H1 (cell line): ENCODE measurements around the gene BIK. TPM values are rescaled to one million over a fixed set of nuclear protein-coding genes. Genes with fewer than 3 reads are reported as not detected.

Experiments used
- ATF3 ChIP-seq: IDR thresholded peaks from 2 replicates; pipeline ENCODE4 v1.6.1; 2011; ENCODE audit warnings: low read depth, mild to moderate bottlenecking, low read length; ENCODE audit not compliant: insufficient read depth
- CHD7 ChIP-seq: fragments of 300-600 bp; sonication (generic); IDR thresholded peaks from 2 replicates; pipeline ENCODE4 v1.7.1; 2012; ENCODE audit warnings: low read length, moderate library complexity, mild to moderate bottlenecking, inconsistent platforms; ENCODE audit not compliant: insufficient replicate concordance
- FOSL1 ChIP-seq: IDR thresholded peaks from 2 replicates; pipeline ENCODE4 v1.6.1; 2011; ENCODE audit warnings: mild to moderate bottlenecking, low read depth, low read length, moderate library complexity; ENCODE audit not compliant: insufficient read depth
- SIN3A ChIP-seq, 2 experiments: IDR thresholded peaks in 1 of 2; conservative IDR thresholded peaks in 1 of 2; 2 replicates each; pipeline ENCODE4 v1.6.1; 2011 to 2012; ENCODE audit warnings: low read length in 2 of 2, improper control_type of control experiment in 1 of 2, low read depth in 1 of 2, mild to moderate bottlenecking in 1 of 2
- SP2 ChIP-seq: IDR thresholded peaks from 2 replicates; pipeline ENCODE4 v1.6.1; 2012; ENCODE audit warnings: mild to moderate bottlenecking, low read length, inconsistent platforms
- polyA plus RNA-seq, 7 experiments: library from polyadenylated mRNA; depleted of rRNA in 3 of 7; stranded (reverse) in 5 of 7; unstranded in 2 of 7; fragments of >200 nt in 5 of 7; fragments of 200-250 nt in 2 of 7; gene quantifications; 1 replicate in 5 of 7; 2 replicates in 1 of 7; 4 replicates in 1 of 7; pipeline versions ENCODE4 v1.2.1 to v1.2.3, GENCODE V29; 2011 to 2013; ENCODE audit warnings: missing spikeins in 2 of 7, mixed read lengths in 2 of 7
- total RNA-seq: library from RNA; stranded (reverse); fragmentation: NEBNext Ultra II Directional; extraction: Animal tissue kit (Norgen Biotek cat#: 25700); gene quantifications from 2 replicates; pipeline ENCODE4 v1.2.1, GENCODE V29; 2021

BIK gene
- total and polyA plus RNA-seq, 2 of the 8 experiments (the other 6 are each of a cell fraction or from before 2014, with no cell fraction given), result 3.3 to 5.5 TPM

- TF ChIP-seq CHD7, result no peak
- TF ChIP-seq SIN3A (conservative IDR thresholded peaks at IDR 0.05 in 1 of 2, IDR thresholded peaks at IDR 0.05 in 1 of 2; ENCODE audit: low read depth in 1 of 2, low read length in 2 of 2), result no peak
- TF ChIP-seq SP2, result no peak
- no peak for TF ChIP-seq ATF3
- TF ChIP-seq FOSL1, result no peak
Measured at GRCh38 chr22:43094551-43094950, 16.0 kb upstream of the BIK start (continued).
